HFFc6 (cell line): ENCODE measurements around the gene DMP1. TPM values are rescaled to one million over a fixed set of nuclear protein-coding genes. Genes with fewer than 3 reads are reported as not detected.

Source experiments
- DNase-seq: peaks from one replicate; pipeline ENCODE4 v3.0.0-alpha.2; 2018
- H3K27ac Mint-ChIP-seq: 2 replicates; pipeline ENCODE4 v1.8.0; 2020; ENCODE audit warnings: mild to moderate bottlenecking, mixed read lengths
- H3K27me3 Mint-ChIP-seq: 2 replicates; pipeline ENCODE4 v1.8.0; 2021; ENCODE audit warnings: mild to moderate bottlenecking, moderate library complexity, mixed read lengths; ENCODE audit not compliant: insufficient read depth
- H3K36me3 Mint-ChIP-seq: 2 replicates; pipeline ENCODE4 v1.8.0; 2021; ENCODE audit warnings: low read depth, mixed read lengths
- H3K4me1 Mint-ChIP-seq: 2 replicates; pipeline ENCODE4 v1.8.0; 2020; ENCODE audit warnings: low read depth, mixed read lengths
- H3K4me3 Mint-ChIP-seq: 2 replicates; pipeline ENCODE4 v1.8.0; 2020; ENCODE audit warnings: mild to moderate bottlenecking, moderate library complexity, mixed read lengths
- H3K9me3 Mint-ChIP-seq: 2 replicates; pipeline ENCODE4 v1.8.0; 2020; ENCODE audit warnings: mild to moderate bottlenecking, mixed read lengths
- total RNA-seq, 6 experiments: library from RNA; stranded (reverse); fragmentation: NEBNext Ultra II Directional; extraction: Animal tissue kit (Norgen Biotek cat#: 25700); gene quantifications; 2 replicates in 1 of 6; 3 replicates in 5 of 6; pipeline ENCODE4 v1.2.3, GENCODE V29; 2021
- TF ChIP-seq, protein P1 (sequence below): fragments of 200-600 bp; sonication (generic); IDR thresholded peaks from 2 replicates; pipeline ENCODE4 v1.5.0; 2021; ENCODE audit warnings: antibody characterized with exemption, mild to moderate bottlenecking

Gene DMP1
- total RNA-seq, 6 experiments from 2014 or later = not detected

DNA sequence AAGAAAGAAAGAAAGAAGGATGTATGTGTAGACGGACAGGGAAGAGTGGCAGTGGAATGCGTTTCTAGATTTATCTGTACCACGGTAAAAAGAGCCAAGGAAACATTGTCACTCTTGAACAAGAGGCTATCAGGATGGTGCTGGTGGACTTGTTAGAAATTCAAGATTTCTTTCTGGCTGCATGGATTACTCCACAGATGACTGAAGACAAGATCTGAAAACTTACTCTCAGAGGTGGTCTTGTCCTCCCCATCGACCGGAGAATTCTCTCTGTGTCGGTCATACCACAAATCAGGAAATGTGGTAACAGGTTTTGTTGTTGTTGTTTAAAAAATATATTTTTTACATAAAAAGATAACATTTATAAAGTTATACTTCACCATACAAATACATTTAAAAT lies 30.0 kb upstream of the DMP1 start:
- peaks cover 12% of the 10 kb centered on the region for H3K27me3 Mint-ChIP-seq
- no peaks in the 10 kb centered on the region for H3K4me1 Mint-ChIP-seq
- H3K36me3 Mint-ChIP-seq = no peaks in the 10 kb centered on the region
- DNase-seq = no peak
- H3K4me3 Mint-ChIP-seq = no peak overlapping the region
- H3K9me3 Mint-ChIP-seq = no peaks in the 10 kb centered on the region
- TF ChIP-seq, protein P1, sequence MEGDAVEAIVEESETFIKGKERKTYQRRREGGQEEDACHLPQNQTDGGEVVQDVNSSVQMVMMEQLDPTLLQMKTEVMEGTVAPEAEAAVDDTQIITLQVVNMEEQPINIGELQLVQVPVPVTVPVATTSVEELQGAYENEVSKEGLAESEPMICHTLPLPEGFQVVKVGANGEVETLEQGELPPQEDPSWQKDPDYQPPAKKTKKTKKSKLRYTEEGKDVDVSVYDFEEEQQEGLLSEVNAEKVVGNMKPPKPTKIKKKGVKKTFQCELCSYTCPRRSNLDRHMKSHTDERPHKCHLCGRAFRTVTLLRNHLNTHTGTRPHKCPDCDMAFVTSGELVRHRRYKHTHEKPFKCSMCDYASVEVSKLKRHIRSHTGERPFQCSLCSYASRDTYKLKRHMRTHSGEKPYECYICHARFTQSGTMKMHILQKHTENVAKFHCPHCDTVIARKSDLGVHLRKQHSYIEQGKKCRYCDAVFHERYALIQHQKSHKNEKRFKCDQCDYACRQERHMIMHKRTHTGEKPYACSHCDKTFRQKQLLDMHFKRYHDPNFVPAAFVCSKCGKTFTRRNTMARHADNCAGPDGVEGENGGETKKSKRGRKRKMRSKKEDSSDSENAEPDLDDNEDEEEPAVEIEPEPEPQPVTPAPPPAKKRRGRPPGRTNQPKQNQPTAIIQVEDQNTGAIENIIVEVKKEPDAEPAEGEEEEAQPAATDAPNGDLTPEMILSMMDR = no peak
- H3K27ac Mint-ChIP-seq = no peak overlapping the region

DNA sequence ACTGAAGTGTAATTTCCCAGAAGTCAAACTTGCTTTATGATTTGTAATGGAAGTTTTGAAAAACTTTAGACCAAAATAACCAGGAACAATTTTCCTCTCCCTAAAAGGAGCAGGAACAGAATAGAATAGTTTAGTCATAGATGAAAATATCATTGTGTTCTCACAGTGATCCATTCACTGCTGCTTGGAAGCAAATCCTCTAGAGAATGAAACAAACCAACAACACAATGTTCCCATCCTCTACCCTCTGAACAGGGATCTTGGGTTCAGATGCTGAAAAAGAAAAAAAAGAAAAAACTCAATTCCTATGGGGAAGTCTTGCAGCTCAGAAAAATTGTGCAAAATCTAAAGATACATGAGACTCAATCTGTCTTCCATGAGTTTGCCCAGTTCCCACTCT lies 29.6 kb upstream of the DMP1 start:
- Mint-ChIP-seq H3K9me3 (no peaks in the 10 kb centered on the region), H3K4me1 (no peaks in the 10 kb centered on the region), H3K27ac (no peak overlapping the region), H3K27me3 (peaks cover 12% of the 10 kb centered on the region), H3K36me3 (no peaks in the 10 kb centered on the region), H3K4me3 (no peak overlapping the region)
- no peak for DNase-seq
- TF ChIP-seq, protein P1 = no peak

DNA sequence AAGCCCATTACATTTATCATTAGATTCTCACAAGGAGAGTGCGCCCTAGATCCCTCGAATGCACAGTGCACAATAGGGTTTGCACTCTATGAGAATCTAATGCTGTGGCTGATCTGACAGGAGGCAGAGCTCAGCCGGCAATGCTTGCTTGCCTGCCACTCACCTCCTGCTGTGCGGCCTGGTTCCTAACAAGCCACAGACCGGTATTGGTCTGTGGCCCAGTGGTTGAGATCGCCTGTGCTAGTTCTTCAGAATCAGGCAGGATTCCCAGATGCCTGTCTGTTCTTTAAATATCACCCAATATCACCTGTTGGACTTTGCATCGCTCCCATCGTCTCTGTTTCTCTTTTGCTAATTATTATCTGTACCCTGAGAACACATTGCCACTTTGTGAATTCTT lies 27.8 kb upstream of the DMP1 start:
- TF ChIP-seq, protein P1 = no peak
- DNase-seq = no peak
- H3K4me3 Mint-ChIP-seq = no peak overlapping the region
- H3K27ac Mint-ChIP-seq = no peak overlapping the region
- no peaks in the 10 kb centered on the region for H3K4me1 Mint-ChIP-seq
- H3K27me3 Mint-ChIP-seq = peaks cover 12% of the 10 kb centered on the region
- no peaks in the 10 kb centered on the region for H3K9me3 Mint-ChIP-seq
- H3K36me3 Mint-ChIP-seq = no peaks in the 10 kb centered on the region

DNA sequence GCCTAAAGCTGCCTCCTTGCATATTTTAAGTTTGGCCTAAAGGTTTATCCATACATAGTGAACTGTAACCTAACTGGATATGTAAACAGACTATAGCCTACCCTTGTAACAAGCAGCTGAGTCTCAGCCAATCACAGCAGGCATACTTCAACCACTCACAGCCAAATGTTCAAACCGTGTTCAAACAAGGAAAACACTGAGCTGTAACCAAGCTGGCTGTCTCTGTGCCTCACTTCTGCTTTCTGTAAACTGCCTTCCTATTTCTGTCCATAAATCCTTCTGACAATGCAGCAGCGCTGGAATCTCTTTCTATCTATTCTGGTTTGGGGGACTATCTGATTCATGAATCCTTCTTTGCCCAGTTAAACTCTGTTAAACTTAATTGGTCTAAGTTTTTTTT lies 25.4 kb upstream of the DMP1 start:
- H3K4me1 Mint-ChIP-seq = no peaks in the 10 kb centered on the region
- no peak for DNase-seq
- TF ChIP-seq, protein P1 = no peak
- H3K27me3 Mint-ChIP-seq = peaks cover 16% of the 10 kb centered on the region
- H3K4me3 Mint-ChIP-seq = no peak overlapping the region
- no peaks in the 10 kb centered on the region for H3K9me3 Mint-ChIP-seq
- H3K36me3 Mint-ChIP-seq = no peaks in the 10 kb centered on the region
- no peak overlapping the region for H3K27ac Mint-ChIP-seq

DNA sequence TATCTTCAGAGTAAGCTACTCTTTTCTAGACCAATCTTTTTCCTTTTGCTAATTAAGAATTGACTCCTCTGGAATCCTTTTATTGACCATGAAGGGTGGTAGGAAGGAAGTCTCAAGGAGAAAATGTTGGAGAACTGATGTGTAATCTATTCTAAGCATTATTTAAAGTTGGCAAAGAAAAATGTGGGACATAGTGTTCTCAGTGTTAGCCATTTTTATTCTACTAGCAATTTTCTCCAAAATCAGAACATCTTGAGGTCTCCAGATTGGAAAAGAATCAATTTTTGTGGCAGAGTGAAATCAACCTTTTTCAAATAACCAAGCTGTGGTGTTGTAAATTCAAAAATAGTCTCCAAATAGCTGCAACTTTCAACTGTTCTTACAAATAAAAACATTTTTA lies 18.4 kb upstream of the DMP1 start:
- Mint-ChIP-seq H3K9me3 (no peaks in the 10 kb centered on the region), H3K4me3 (no peak overlapping the region), H3K27me3 (peaks cover 11% of the 10 kb centered on the region), H3K36me3 (no peaks in the 10 kb centered on the region), H3K27ac (no peak overlapping the region), H3K4me1 (no peaks in the 10 kb centered on the region)
- no peak for DNase-seq
- TF ChIP-seq, protein P1 = no peak

DNA sequence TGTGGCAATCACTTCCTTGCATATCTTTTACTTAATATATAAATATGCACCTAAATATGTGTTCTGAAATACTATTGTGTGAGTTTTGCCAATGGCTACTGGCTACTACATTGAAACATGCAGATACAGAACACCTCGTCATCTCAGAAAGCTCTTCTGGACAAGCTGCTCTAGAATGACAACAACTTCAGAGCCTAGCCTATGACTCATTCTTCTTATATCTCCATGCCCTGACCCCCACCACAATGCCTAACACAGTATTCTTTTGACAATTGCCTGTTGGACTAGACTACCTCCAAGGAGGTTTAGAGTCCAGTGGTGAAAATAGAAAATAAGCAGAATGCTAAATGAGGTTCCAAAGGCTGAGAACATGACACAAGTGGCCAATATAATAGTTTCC lies 17.6 kb upstream of the DMP1 start:
- TF ChIP-seq, protein P1 = no peak
- no peaks in the 10 kb centered on the region for H3K36me3 Mint-ChIP-seq
- DNase-seq = no peak
- H3K9me3 Mint-ChIP-seq = no peaks in the 10 kb centered on the region
- H3K4me1 Mint-ChIP-seq = no peaks in the 10 kb centered on the region
- no peak overlapping the region for H3K4me3 Mint-ChIP-seq
- H3K27me3 Mint-ChIP-seq = peaks cover 12% of the 10 kb centered on the region
- no peak overlapping the region for H3K27ac Mint-ChIP-seq
